CD8-positive, alpha-beta memory T cell (primary cell): ENCODE measurements around the gene DNAJC5. TPM values are rescaled to one million over a fixed set of nuclear protein-coding genes. Genes with fewer than 3 reads are reported as not detected.

ENCODE experiments used
- CTCF ChIA-PET: fragments of 350-600 bp; sonication (Branson Sonifier 250); formaldehyde crosslinking; loops from one replicate; lab custom pipeline; 2021; ENCODE audit warnings: antibody characterized with exemption; lab: Charles Lee
- POLR2A ChIA-PET: fragments of 350-600 bp; sonication (Branson Sonifier 250); formaldehyde crosslinking; loops from one replicate; lab custom pipeline; 2021; ENCODE audit warnings: antibody characterized with exemption; lab: Charles Lee
- DNase-seq, 5 donors: peaks; one replicate each; pipeline versions ENCODE4 v3.0.0 to v3.0.0-alpha.2; 2020 to 2022; ENCODE audit warnings: mixed read lengths in 1 of 5
- H3K27ac ChIP-seq: one replicate; pipeline ENCODE4 v1.7.0; 2013; ENCODE audit warnings: low read depth, mild to moderate bottlenecking, low read length, moderate library complexity
- H3K27me3 ChIP-seq: 2 replicates; pipeline ENCODE4 v1.7.0; 2013; ENCODE audit warnings: low read length, mild to moderate bottlenecking; ENCODE audit not compliant: insufficient read depth, poor library complexity, severe bottlenecking
- H3K36me3 ChIP-seq: 2 replicates; pipeline ENCODE4 v1.7.0; 2013; ENCODE audit warnings: mild to moderate bottlenecking, low read length, moderate library complexity; ENCODE audit not compliant: insufficient read depth
- H3K4me1 ChIP-seq: 2 replicates; pipeline ENCODE4 v1.7.0; 2013; ENCODE audit warnings: mild to moderate bottlenecking, low read length, moderate library complexity; ENCODE audit not compliant: insufficient read depth
- H3K4me3 ChIP-seq: 2 replicates; pipeline ENCODE4 v1.7.0; 2013; ENCODE audit warnings: mild to moderate bottlenecking, low read length
- H3K9me3 ChIP-seq: 2 replicates; pipeline ENCODE4 v1.7.0; 2013; ENCODE audit warnings: mild to moderate bottlenecking, low read length
- H3K27ac Mint-ChIP-seq, 8 donors: one replicate each; pipeline ENCODE4 v1.8.0; 2020 to 2021; ENCODE audit warnings: mixed read lengths in 8 of 8, mild to moderate bottlenecking in 6 of 8, inconsistent platforms in 3 of 8, moderate library complexity in 3 of 8
- H3K27me3 Mint-ChIP-seq, 2 donors: one replicate each; pipeline ENCODE4 v1.8.0; 2020 to 2021; ENCODE audit warnings: mixed read lengths in 2 of 2, mild to moderate bottlenecking in 1 of 2, moderate library complexity in 1 of 2
- H3K36me3 Mint-ChIP-seq, 3 donors: one replicate each; pipeline ENCODE4 v1.8.0; 2020 to 2021; ENCODE audit warnings: mixed read lengths in 3 of 3, inconsistent platforms in 1 of 3, mild to moderate bottlenecking in 1 of 3
- H3K4me1 Mint-ChIP-seq, 3 donors: one replicate each; pipeline ENCODE4 v1.8.0; 2020 to 2021; ENCODE audit warnings: mixed read lengths in 3 of 3, inconsistent platforms in 1 of 3, mild to moderate bottlenecking in 1 of 3
- H3K4me3 Mint-ChIP-seq, 7 donors: one replicate each; pipeline ENCODE4 v1.8.0; 2020 to 2021; ENCODE audit warnings: mixed read lengths in 7 of 7, mild to moderate bottlenecking in 6 of 7, moderate library complexity in 4 of 7, inconsistent platforms in 2 of 7
- H3K9me3 Mint-ChIP-seq, 5 donors: one replicate each; pipeline ENCODE4 v1.8.0; 2020 to 2022; ENCODE audit warnings: mixed read lengths in 5 of 5, mild to moderate bottlenecking in 3 of 5, moderate library complexity in 2 of 5, inconsistent platforms in 1 of 5
- polyA plus RNA-seq: library from polyadenylated mRNA; unstranded; fragments of 300-500 nt; fragmentation: Illumina TruSeq; gene quantifications from one replicate; pipeline ENCODE4 v1.2.3, GENCODE V29; 2021
- total RNA-seq, 2 experiments: library from RNA; stranded (reverse); gene quantifications; one replicate each; pipeline ENCODE4 v1.2.3, GENCODE V29; 2021

Gene DNAJC5
- total and polyA plus RNA-seq, 3 experiments from 2014 or later, result 8.3 to 40.9 (median 38.9) TPM

- peaks cover 11 to 17% (median 13%) of the 10 kb centered on the region in 3 donors for H3K4me1 Mint-ChIP-seq
- ChIA-PET POLR2A (no interaction called here), CTCF (interaction anchor here (1.4 to 2.5 kb wide), 3 partner anchors 26 to 89 kb away, joined by 3 to 14 read pairs (median 4); partner anchors contain the start of genes PRPF6 and TPD52L2)
These were observed 3.6 kb upstream of the DNAJC5 start for GRCh38 chr20:63891061-63892002.

DNA sequence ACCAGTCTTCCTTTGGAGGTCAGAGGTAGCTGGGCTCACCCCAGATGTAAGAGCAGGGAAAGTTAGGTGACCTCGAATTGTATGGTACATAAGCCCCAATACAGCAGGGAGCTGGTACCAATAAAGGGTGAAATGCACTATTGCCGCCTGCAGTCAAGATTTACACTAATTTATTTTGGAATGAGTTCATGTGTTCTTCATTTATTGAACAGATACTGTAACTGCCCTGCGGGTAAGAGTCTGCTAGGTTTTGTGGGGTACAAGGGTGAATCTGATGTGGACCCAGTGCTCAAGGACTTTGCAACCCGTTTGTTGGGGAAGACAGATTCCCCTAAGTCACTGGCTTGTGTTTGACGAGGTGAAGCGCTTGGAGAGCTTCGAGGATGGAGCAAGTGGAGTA is 2.5 kb upstream of the DNAJC5 start:
- H3K4me3 ChIP-seq, result no peak overlapping the region
- no peaks in the 10 kb centered on the region for H3K27me3 ChIP-seq
- no peak for DNase-seq
- no peaks in the 10 kb centered on the region for H3K9me3 ChIP-seq
- POLR2A ChIA-PET, result no interaction called here
- CTCF ChIA-PET, result interaction anchor here (1.4 to 2.5 kb wide), 3 partner anchors 28 to 88 kb away, joined by 3 to 14 read pairs (median 4); partner anchors contain the start of genes PRPF6 and TPD52L2
- no peaks in the 10 kb centered on the region for H3K9me3 Mint-ChIP-seq
- H3K27me3 Mint-ChIP-seq, result no peaks in the 10 kb centered on the region
- H3K4me1 ChIP-seq, result peaks cover 21% of the 10 kb centered on the region
- H3K4me1 Mint-ChIP-seq, result peaks cover 18 to 26% (median 23%) of the 10 kb centered on the region in 3 donors
- H3K4me3 Mint-ChIP-seq, result peak overlapping the region in 2 of 7 donors; percentile 55 to 86
- H3K36me3 ChIP-seq, result peaks cover 13% of the 10 kb centered on the region
- no peak overlapping the region for H3K27ac ChIP-seq
- peaks cover 0 to 48% (median 3%) of the 10 kb centered on the region in 3 donors for H3K36me3 Mint-ChIP-seq
- H3K27ac Mint-ChIP-seq, result peak overlapping the region in 3 of 8 donors; percentile 17 to 60 (median 40)

More at GRCh38 chr20:63891061-63892002, 3.6 kb upstream of the DNAJC5 start:
- Histone ChIP-seq H3K27me3 (no peaks in the 10 kb centered on the region), H3K36me3 (peaks cover 13% of the 10 kb centered on the region), H3K4me1 (peaks cover 10% of the 10 kb centered on the region), H3K4me3 (no peak overlapping the region), H3K9me3 (no peaks in the 10 kb centered on the region), H3K27ac (no peak overlapping the region)
- Mint-ChIP-seq H3K27me3 (no peaks in the 10 kb centered on the region), H3K4me3 (peak overlapping the region in 1 of 7 donors; percentile 22), H3K36me3 (peaks cover 0 to 50% (median 5%) of the 10 kb centered on the region in 3 donors), H3K27ac (peak overlapping the region in 3 of 8 donors; percentile 5 to 58 (median 53)), H3K9me3 (no peaks in the 10 kb centered on the region)
- no peak for DNase-seq

GRCh38 chr20:63893999-63894357 is 948 bp upstream of the DNAJC5 start:
- no peaks in the 10 kb centered on the region for H3K27me3 Mint-ChIP-seq
- Histone ChIP-seq H3K4me3 (no peak overlapping the region), H3K36me3 (peaks cover 10% of the 10 kb centered on the region), H3K4me1 (peaks cover 35% of the 10 kb centered on the region), H3K27me3 (no peaks in the 10 kb centered on the region), H3K27ac (no peak overlapping the region), H3K9me3 (no peaks in the 10 kb centered on the region)
- peak overlapping the region in 7 of 8 donors; percentile 27 to 90 (median 62) for H3K27ac Mint-ChIP-seq
- peaks cover 30 to 42% (median 39%) of the 10 kb centered on the region in 3 donors for H3K4me1 Mint-ChIP-seq
- CTCF ChIA-PET, result interaction anchor here (0.9 to 3.1 kb wide), 2 partner anchors 28 to 80 kb away, joined by 3 to 9 read pairs; partner anchors contain the start of gene TPD52L2
- H3K36me3 Mint-ChIP-seq, result peaks cover 0 to 49% (median 3%) of the 10 kb centered on the region in 3 donors
- H3K4me3 Mint-ChIP-seq, result peak overlapping the region; percentile 75 to 88 (median 84)
- no peak for DNase-seq
- no peaks in the 10 kb centered on the region for H3K9me3 Mint-ChIP-seq
- POLR2A ChIA-PET, result interaction anchor here (0.9 kb wide), 2 partner anchors 18 to 38 kb away, joined by 3 read pairs; no protein-coding TSS in a partner anchor

DNA sequence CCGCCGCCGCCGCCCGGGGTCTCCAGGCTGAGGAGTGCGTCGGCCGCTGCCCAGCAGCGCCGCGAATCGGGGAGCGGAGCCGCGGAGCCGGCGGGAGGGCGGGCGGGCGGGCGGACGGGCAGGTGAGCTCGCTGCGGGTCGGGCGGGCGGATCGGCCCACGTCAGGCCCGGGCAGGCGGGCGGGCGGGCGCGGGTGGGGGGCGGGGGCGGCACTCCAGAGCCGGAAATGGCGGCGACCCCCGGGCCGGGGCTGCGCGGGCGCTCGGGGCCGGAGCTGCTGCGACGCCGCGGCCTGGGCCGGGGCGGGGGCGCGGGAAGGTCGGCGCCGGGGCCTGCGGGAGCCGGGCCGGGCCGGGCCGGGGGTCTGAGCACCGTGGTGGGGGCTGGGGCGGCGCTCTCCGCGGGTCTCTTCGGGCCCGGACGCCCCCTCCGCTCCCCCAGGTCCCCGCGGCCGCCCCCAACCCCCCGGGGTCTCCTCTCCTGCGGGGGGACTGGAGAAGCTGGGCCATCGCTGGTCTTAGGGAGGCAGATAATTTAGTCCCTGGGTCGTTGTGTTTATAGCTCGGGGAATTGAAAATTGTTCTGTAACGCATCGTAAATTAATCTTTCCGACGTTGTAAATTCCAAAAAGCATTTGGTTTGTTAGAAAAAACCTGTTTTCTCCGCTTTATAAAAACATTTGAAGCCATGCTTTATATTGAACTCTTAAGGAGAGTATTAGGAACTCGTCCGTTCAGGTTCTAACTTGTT is 451 bp downstream of the DNAJC5 start:
- Mint-ChIP-seq H3K36me3 (peaks cover 0 to 38% (median 0%) of the 10 kb centered on the region in 3 donors), H3K27ac (peak overlapping the region; percentile 89 to 99 (median 98)), H3K27me3 (no peaks in the 10 kb centered on the region), H3K4me1 (peaks cover 34 to 52% (median 44%) of the 10 kb centered on the region in 3 donors), H3K9me3 (no peaks in the 10 kb centered on the region), H3K4me3 (peak overlapping the region; percentile 90 to 99 (median 93))
- H3K4me3 ChIP-seq, result peak overlapping the region; percentile 59
- no peaks in the 10 kb centered on the region for H3K27me3 ChIP-seq
- H3K27ac ChIP-seq, result peak overlapping the region; percentile 70
- H3K9me3 ChIP-seq, result no peaks in the 10 kb centered on the region
- POLR2A ChIA-PET, result interaction anchor here (0.8 to 1.4 kb wide), 4 partner anchors 23 to 257 kb away, joined by 3 to 4 read pairs (median 4); partner anchors contain the start of gene TPD52L2
- peaks cover 42% of the 10 kb centered on the region for H3K4me1 ChIP-seq
- no peak for DNase-seq
- CTCF ChIA-PET, result interaction anchor here (0.9 to 3.1 kb wide), 3 partner anchors 23 to 85 kb away, joined by 3 to 9 read pairs (median 4); partner anchors contain the start of genes PRPF6 and TPD52L2
- H3K36me3 ChIP-seq, result no peaks in the 10 kb centered on the region

GRCh38 chr20:63895952-63896263 is 982 bp downstream of the DNAJC5 start:
- Histone ChIP-seq H3K27ac (peak overlapping the region; percentile 70), H3K27me3 (no peaks in the 10 kb centered on the region), H3K4me1 (peaks cover 48% of the 10 kb centered on the region), H3K4me3 (peak overlapping the region; percentile 59), H3K9me3 (no peaks in the 10 kb centered on the region), H3K36me3 (no peaks in the 10 kb centered on the region)
- H3K27me3 Mint-ChIP-seq, result no peaks in the 10 kb centered on the region
- POLR2A ChIA-PET, result interaction anchor here (0.8 to 1.4 kb wide), 4 partner anchors 23 to 258 kb away, joined by 3 to 4 read pairs (median 4); partner anchors contain the start of gene TPD52L2
- no peaks in the 10 kb centered on the region for H3K9me3 Mint-ChIP-seq
- CTCF ChIA-PET, result interaction anchor here (0.9 to 3.1 kb wide), 4 partner anchors 22 to 84 kb away, joined by 3 to 9 read pairs (median 4); partner anchors contain the start of genes PRPF6 and TPD52L2
- H3K27ac Mint-ChIP-seq, result peak overlapping the region; percentile 89 to 99 (median 98)
- peak overlapping the region; percentile 90 to 99 (median 93) for H3K4me3 Mint-ChIP-seq
- DNase-seq, result peak in 2 of 5 donors; percentile 43 to 51
- peaks cover 0 to 37% (median 0%) of the 10 kb centered on the region in 3 donors for H3K36me3 Mint-ChIP-seq
- H3K4me1 Mint-ChIP-seq, result peaks cover 35 to 57% (median 49%) of the 10 kb centered on the region in 3 donors

GRCh38 chr20:63896264-63897105 is 1.6 kb downstream of the DNAJC5 start:
- POLR2A ChIA-PET, result interaction anchor here (0.5 to 1.3 kb wide), 2 partner anchors 32 to 183 kb away, joined by 3 to 4 read pairs; partner anchors contain the start of genes RGS19 and TPD52L2
- peak overlapping the region; percentile 59 for H3K4me3 ChIP-seq
- peaks cover 41 to 63% (median 55%) of the 10 kb centered on the region in 3 donors for H3K4me1 Mint-ChIP-seq

More at GRCh38 chr20:63896264-63897105, 1.6 kb downstream of the DNAJC5 start:
- no peaks in the 10 kb centered on the region for H3K9me3 Mint-ChIP-seq
- H3K36me3 Mint-ChIP-seq, result peaks cover 0 to 36% (median 0%) of the 10 kb centered on the region in 3 donors
- peaks cover 3% of the 10 kb centered on the region for H3K36me3 ChIP-seq
- no peaks in the 10 kb centered on the region for H3K27me3 Mint-ChIP-seq
- peak overlapping the region; percentile 90 to 99 (median 93) for H3K4me3 Mint-ChIP-seq
- CTCF ChIA-PET, result interaction anchor here (0.9 to 3.1 kb wide), 4 partner anchors 22 to 84 kb away, joined by 3 to 9 read pairs (median 4); partner anchors contain the start of genes PRPF6 and TPD52L2
- H3K27ac Mint-ChIP-seq, result peak overlapping the region; percentile 89 to 99 (median 98)
- H3K27ac ChIP-seq, result peak overlapping the region; percentile 70
- H3K9me3 ChIP-seq, result no peaks in the 10 kb centered on the region
- H3K27me3 ChIP-seq, result no peaks in the 10 kb centered on the region
- peaks cover 53% of the 10 kb centered on the region for H3K4me1 ChIP-seq
- peak in 3 of 5 donors; percentile 5 to 17 (median 14) for DNase-seq
